Measurements from ENCODE around the gene AFAP1. TPM values are rescaled to one million over a fixed set of nuclear protein-coding genes. Genes with fewer than 3 reads are reported as not detected.

The AFAP1 gene
- total and polyA plus RNA-seq, 2 of the 4 experiments (the other 2 are of a cell fraction), result 48.2 to 80.9 TPM

- ATAC-seq (ENCODE audit: low read depth), result no peak
- ChIA-PET CTCF (no interaction called here), POLR2A (ENCODE audit: unreplicated experiment) (no interaction called here)
- H4K91ac ChIP-seq (ENCODE audit: insufficient read depth, low read depth, low read length), result no peak overlapping the region
- H3K79me1 ChIP-seq (ENCODE audit: low read depth in 1 of 2, low read length in 2 of 2), result peaks cover 37 to 78% of the 10 kb centered on the region in 2 experiments
- no peak for TF ChIP-seq BHLHE40 (IDR thresholded peaks at IDR 0.05; ENCODE audit: low read depth, low read length)
- no peak for TF ChIP-seq RFX5 (IDR thresholded peaks at IDR 0.05; ENCODE audit: low read depth, low read length)
- TF ChIP-seq SMC3 (IDR thresholded peaks at IDR 0.05; ENCODE audit: low read depth, low read length), result no peak
- TF ChIP-seq CTCF (conservative IDR thresholded peaks at IDR 0.05; ENCODE audit: low read depth, low read length), result no peak
- TF ChIP-seq USF2 (IDR thresholded peaks at IDR 0.05; ENCODE audit: low read depth, low read length), result no peak
- no peak for TF ChIP-seq FOS (IDR thresholded peaks at IDR 0.05; ENCODE audit: low read depth, low read length)
- no peak overlapping the region for H3K4ac ChIP-seq (ENCODE audit: low read depth, low read length)
- H2BK20ac ChIP-seq (ENCODE audit: low read depth, low read length), result no peak overlapping the region
- no peak overlapping the region for H2AFZ ChIP-seq (replicated peaks; ENCODE audit: low read length, poor library complexity)
- H2BK15ac ChIP-seq (ENCODE audit: low read depth, low read length), result no peak overlapping the region
- H3K56ac ChIP-seq (ENCODE audit: extremely low read depth, insufficient read depth, low read length), result no peak overlapping the region
- H3K23ac ChIP-seq (ENCODE audit: low read depth, low read length), result no peak overlapping the region
- DNase-seq, result no peak
- H3K4me1 ChIP-seq (ENCODE audit: control insufficient read depth, insufficient read depth, low read length), result peaks cover 7% of the 10 kb centered on the region
- dilution Hi-C loops (cut with HindIII; ENCODE audit: low sequenced_read_pairs, unreplicated experiment), result no loop called here
- no peaks in the 10 kb centered on the region for H3K9me3 ChIP-seq (ENCODE audit: control insufficient read depth, insufficient read depth, low read length)
- no peak overlapping the region for H3K4me2 ChIP-seq (ENCODE audit: low read depth, low read length)
- no peak overlapping the region for H4K5ac ChIP-seq (ENCODE audit: low read depth, low read length)
- H2BK5ac ChIP-seq (ENCODE audit: low read depth, low read length, poor library complexity, severe bottlenecking), result no peak overlapping the region
- WGBS, 2 experiments (ENCODE audit: extremely low coverage in 2 of 2, insufficient read length in 1 of 2), result 85% methylated on average over 7 of the region's 10 CpGs; no CpG with 5 or more reads in 1 of the 2 experiments
- peaks cover 33% of the 10 kb centered on the region for H4K20me1 ChIP-seq (ENCODE audit: insufficient read depth, low read length)
- no peak overlapping the region for H4K8ac ChIP-seq (ENCODE audit: low read depth in 2 of 2, low read length in 2 of 2)
- H3K27ac ChIP-seq (ENCODE audit: insufficient read depth, low read length), result no peak overlapping the region
- peaks cover 63% of the 10 kb centered on the region for H3K36me3 ChIP-seq (ENCODE audit: control insufficient read depth, insufficient read depth, low read length)
- no peak overlapping the region for H2BK120ac ChIP-seq (ENCODE audit: low read depth, low read length)
- H3K14ac ChIP-seq (replicated peaks; ENCODE audit: low read depth, low read length), result no peak overlapping the region
- no peak overlapping the region for H2AK5ac ChIP-seq (ENCODE audit: low read depth, low read length)
- no peak overlapping the region for H2AK9ac ChIP-seq (replicated peaks; ENCODE audit: low read depth, low read length, poor library complexity)
- H3K27me3 ChIP-seq (ENCODE audit: control insufficient read depth, insufficient read depth, low read length), result no peaks in the 10 kb centered on the region
- no peak overlapping the region for H3K4me3 ChIP-seq (ENCODE audit: insufficient read depth, low read depth, low read length)
- no TSS peak for BruUV-seq (replicated peaks)
- no peak overlapping the region for H3K18ac ChIP-seq (ENCODE audit: low read depth, low read length)
- peaks cover 11% of the 10 kb centered on the region for H3K9me1 ChIP-seq (ENCODE audit: insufficient read depth, low read length)
- in situ Hi-C loops (cut with MboI; ENCODE audit: low sequenced_read_pairs), result no loop called here
- H3K9ac ChIP-seq (ENCODE audit: low read depth, low read length), result no peak overlapping the region
- intact Hi-C loops (cut with micrococcal nuclease), result no loop called here
Measured at GRCh38 chr4:7786517-7786916, 153.1 kb downstream of the AFAP1 start.

Data from IMR-90 (cell line).